IMR-90 (cell line): Measurements from ENCODE around the gene CYP24A1.

ENCODE experiments used
- BHLHE40 ChIP-seq: fragments of 150-350 bp; IDR thresholded peaks from 2 replicates; pipeline ENCODE4 v1.6.1; 2016; ENCODE audit warnings: mild to moderate bottlenecking, low read depth, low read length
- MAZ ChIP-seq: IDR thresholded peaks from 2 replicates; pipeline ENCODE4 v1.6.1; 2012; ENCODE audit warnings: low read depth, mild to moderate bottlenecking, low read length, improper control_type of control experiment, moderate library complexity, borderline replicate concordance
- POLR2A ChIP-seq: IDR thresholded peaks from 2 replicates; pipeline ENCODE4 v1.6.1; 2012; ENCODE audit warnings: mild to moderate bottlenecking, low read depth, low read length
- RFX5 ChIP-seq: IDR thresholded peaks from 2 replicates; pipeline ENCODE4 v1.8.0; 2012; ENCODE audit warnings: low read depth, mild to moderate bottlenecking, low read length, moderate library complexity
- TF ChIP-seq, protein P1 (sequence below): conservative IDR thresholded peaks from 2 replicates; pipeline ENCODE4 v1.5.1; 2012; ENCODE audit warnings: mild to moderate bottlenecking, low read depth, low read length, improper control_type of control experiment

GRCh38 chr20:54167909-54168872 is 5.6 kb downstream of the CYP24A1 start:
- TF ChIP-seq POLR2A (no peak), BHLHE40 (no peak), RFX5 (no peak), MAZ (no peak)
- TF ChIP-seq, protein P1, sequence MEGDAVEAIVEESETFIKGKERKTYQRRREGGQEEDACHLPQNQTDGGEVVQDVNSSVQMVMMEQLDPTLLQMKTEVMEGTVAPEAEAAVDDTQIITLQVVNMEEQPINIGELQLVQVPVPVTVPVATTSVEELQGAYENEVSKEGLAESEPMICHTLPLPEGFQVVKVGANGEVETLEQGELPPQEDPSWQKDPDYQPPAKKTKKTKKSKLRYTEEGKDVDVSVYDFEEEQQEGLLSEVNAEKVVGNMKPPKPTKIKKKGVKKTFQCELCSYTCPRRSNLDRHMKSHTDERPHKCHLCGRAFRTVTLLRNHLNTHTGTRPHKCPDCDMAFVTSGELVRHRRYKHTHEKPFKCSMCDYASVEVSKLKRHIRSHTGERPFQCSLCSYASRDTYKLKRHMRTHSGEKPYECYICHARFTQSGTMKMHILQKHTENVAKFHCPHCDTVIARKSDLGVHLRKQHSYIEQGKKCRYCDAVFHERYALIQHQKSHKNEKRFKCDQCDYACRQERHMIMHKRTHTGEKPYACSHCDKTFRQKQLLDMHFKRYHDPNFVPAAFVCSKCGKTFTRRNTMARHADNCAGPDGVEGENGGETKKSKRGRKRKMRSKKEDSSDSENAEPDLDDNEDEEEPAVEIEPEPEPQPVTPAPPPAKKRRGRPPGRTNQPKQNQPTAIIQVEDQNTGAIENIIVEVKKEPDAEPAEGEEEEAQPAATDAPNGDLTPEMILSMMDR = no peak
